Measurements from ENCODE around the gene KIF7. TPM values are rescaled to one million over a fixed set of nuclear protein-coding genes. Genes with fewer than 3 reads are reported as not detected.

KIF7 gene
- total RNA-seq, 3 donors from 2014 or later: 10.1 to 14.4 (median 10.5) TPM

- H3K4me1 ChIP-seq: no peaks in the 10 kb centered on the region
- intact Hi-C loops (cut with DNase I; ENCODE audit: low total_unique reads): loop anchor here (10.0 kb wide), 1 partner anchor 115 kb away; the partner anchor contains the start of gene MESP1
- no peaks in the 10 kb centered on the region for H3K36me3 ChIP-seq
- no peak overlapping the region for H3K4me3 ChIP-seq
- H3K9me3 ChIP-seq: no peaks in the 10 kb centered on the region
- H3K27me3 ChIP-seq: no peaks in the 10 kb centered on the region
- DNase-seq (ENCODE audit: low spot score in 2 of 2): no peak
- TF ChIP-seq POLR2AphosphoS5 (IDR thresholded peaks at IDR 0.05) (no peak), POLR2A (IDR thresholded peaks at IDR 0.05) (no peak), CTCF (IDR thresholded peaks at IDR 0.05) (no peak)
- no peak overlapping the region for H3K27ac ChIP-seq
These were observed 15.0 kb downstream of the KIF7 start for GRCh38 chr15:89640245-89640644.

- intact Hi-C loops (cut with DNase I; ENCODE audit: low total_unique reads): no loop called here
- Histone ChIP-seq H3K4me3 (no peak overlapping the region), H3K9me3 (no peaks in the 10 kb centered on the region), H3K36me3 (no peaks in the 10 kb centered on the region), H3K4me1 (no peaks in the 10 kb centered on the region), H3K27ac (no peak overlapping the region), H3K27me3 (no peaks in the 10 kb centered on the region)
- no peak for TF ChIP-seq POLR2AphosphoS5 (IDR thresholded peaks at IDR 0.05)
- TF ChIP-seq POLR2A (IDR thresholded peaks at IDR 0.05): no peak
- TF ChIP-seq CTCF (IDR thresholded peaks at IDR 0.05): no peak
- DNase-seq (ENCODE audit: low spot score in 2 of 2): no peak
These were observed 21.7 kb downstream of the KIF7 start for GRCh38 chr15:89633585-89633984.

- Histone ChIP-seq H3K4me3 (no peak overlapping the region), H3K27ac (no peak overlapping the region), H3K36me3 (no peaks in the 10 kb centered on the region), H3K9me3 (no peaks in the 10 kb centered on the region), H3K27me3 (no peaks in the 10 kb centered on the region), H3K4me1 (no peaks in the 10 kb centered on the region)
- no peak for DNase-seq (ENCODE audit: low spot score in 2 of 2)
- no peak for TF ChIP-seq CTCF (IDR thresholded peaks at IDR 0.05)
- no peak for TF ChIP-seq POLR2AphosphoS5 (IDR thresholded peaks at IDR 0.05)
- TF ChIP-seq POLR2A (IDR thresholded peaks at IDR 0.05): no peak
- intact Hi-C loops (cut with DNase I; ENCODE audit: low total_unique reads): no loop called here
These were observed 22.5 kb downstream of the KIF7 start for GRCh38 chr15:89632563-89633430.

GRCh38 chr15:89631902-89632264 lies 23.4 kb downstream of the KIF7 start:
- Histone ChIP-seq H3K27me3 (no peaks in the 10 kb centered on the region), H3K9me3 (no peaks in the 10 kb centered on the region), H3K36me3 (peaks cover 4% of the 10 kb centered on the region), H3K27ac (no peak overlapping the region), H3K4me1 (no peaks in the 10 kb centered on the region), H3K4me3 (no peak overlapping the region)
- DNase-seq (ENCODE audit: low spot score in 2 of 2): no peak
- intact Hi-C loops (cut with DNase I; ENCODE audit: low total_unique reads): no loop called here
- TF ChIP-seq POLR2A (IDR thresholded peaks at IDR 0.05): no peak
- no peak for TF ChIP-seq POLR2AphosphoS5 (IDR thresholded peaks at IDR 0.05)
- no peak for TF ChIP-seq CTCF (IDR thresholded peaks at IDR 0.05)

Measured in breast epithelium (tissue), 4 donors.